OCI-LY1 (cell line): ENCODE results near the gene TOP1.

Experiments
- H2AFZ ChIP-seq: fragments of 200-600 bp; sonication (generic), shearing (Covaris generic); 2 replicates; pipeline ENCODE4 v1.6.0; 2014; ENCODE audit warnings: antibody characterized with exemption, mild to moderate bottlenecking, low read length
- H3F3A ChIP-seq: fragments of 200-600 bp; sonication (generic), shearing (Covaris generic); 2 replicates; pipeline ENCODE4 v1.6.0; 2014; ENCODE audit warnings: mild to moderate bottlenecking, antibody characterized with exemption, low read length, moderate library complexity; ENCODE audit not compliant: insufficient read depth
- H3K27ac ChIP-seq: fragments of 200-600 bp; sonication (generic); 2 replicates; pipeline ENCODE4 v1.5.1; 2014; ENCODE audit warnings: low read length, mixed run types, mild to moderate bottlenecking, low read depth; ENCODE audit not compliant: poor library complexity, severe bottlenecking
- H3K27me3 ChIP-seq: fragments of 200-600 bp; sonication (generic); 2 replicates; pipeline ENCODE4 v1.6.0; 2014; ENCODE audit warnings: antibody characterized with exemption, mild to moderate bottlenecking, low read length, moderate library complexity; ENCODE audit not compliant: insufficient read depth
- H3K36me3 ChIP-seq: fragments of 200-600 bp; sonication (generic); 2 replicates; pipeline ENCODE4 v1.6.1; 2014; ENCODE audit warnings: mild to moderate bottlenecking, antibody characterized with exemption, low read length, moderate library complexity, mixed read lengths; ENCODE audit not compliant: insufficient read depth
- H3K4me1 ChIP-seq: fragments of 200-600 bp; sonication (generic); 2 replicates; pipeline ENCODE4 v1.5.1; 2014; ENCODE audit warnings: mild to moderate bottlenecking, low read length, moderate library complexity; ENCODE audit not compliant: insufficient read depth, severe bottlenecking
- H3K4me2 ChIP-seq: fragments of 200-600 bp; sonication (generic), shearing (Covaris generic); 2 replicates; pipeline ENCODE4 v1.6.1; 2014; ENCODE audit warnings: low read length
- H3K4me3 ChIP-seq: fragments of 200-600 bp; sonication (generic); 2 replicates; pipeline ENCODE4 v1.5.1; 2014; ENCODE audit warnings: low read length, low read depth, mild to moderate bottlenecking, mixed read lengths; ENCODE audit not compliant: poor library complexity, severe bottlenecking
- H3K79me2 ChIP-seq: fragments of 200-600 bp; shearing (Covaris generic); 2 replicates; pipeline ENCODE4 v1.6.1; 2016; ENCODE audit warnings: mixed run types, low read length, mixed read lengths; ENCODE audit not compliant: insufficient read depth
- H3K9ac ChIP-seq: fragments of 200-600 bp; sonication (generic), shearing (Covaris generic); 2 replicates; pipeline ENCODE4 v1.6.1; 2014; ENCODE audit warnings: mild to moderate bottlenecking, low read length, mixed read lengths
- H3K9me2 ChIP-seq: fragments of 200-600 bp; sonication (generic), shearing (Covaris generic); 2 replicates; pipeline ENCODE4 v1.6.1; 2014; ENCODE audit warnings: low read depth, mild to moderate bottlenecking, low read length, mixed read lengths
- H3K9me3 ChIP-seq: fragments of 200-600 bp; shearing (Covaris generic); 2 replicates; pipeline ENCODE4 v1.6.1; 2014; ENCODE audit warnings: low read length, mixed read lengths
- H4K20me1 ChIP-seq: fragments of 200-600 bp; sonication (generic), shearing (Covaris generic); 2 replicates; pipeline ENCODE4 v1.6.0; 2016; ENCODE audit warnings: mild to moderate bottlenecking, low read length; ENCODE audit not compliant: insufficient read depth
- CTCF ChIP-seq: fragments of 200-600 bp; sonication (generic), shearing (Covaris generic); IDR thresholded peaks from 2 replicates; pipeline ENCODE4 v1.5.1; 2017; ENCODE audit warnings: mild to moderate bottlenecking, antibody characterized with exemption, low read length, moderate library complexity, mixed read lengths
- EZH2 ChIP-seq: fragments of 200-600 bp; sonication (generic), shearing (Covaris generic); IDR thresholded peaks from 2 replicates; pipeline ENCODE4 v1.8.0; 2017; ENCODE audit warnings: borderline replicate concordance, mixed run types, mild to moderate bottlenecking, antibody characterized with exemption, low read length, moderate library complexity, mixed read lengths

TOP1 gene

GRCh38 chr20:41166201-41167117 lies 137.8 kb downstream of the TOP1 start:
- Histone ChIP-seq H3K4me2 (no peak overlapping the region), H3K36me3 (peaks cover 87% of the 10 kb centered on the region), H3K79me2 (no peaks in the 10 kb centered on the region), H3K9ac (no peak overlapping the region), H3K9me2 (no peaks in the 10 kb centered on the region), H3K9me3 (no peaks in the 10 kb centered on the region), H4K20me1 (no peaks in the 10 kb centered on the region), H3F3A (no peaks in the 10 kb centered on the region), H3K4me3 (no peak overlapping the region), H3K27me3 (no peaks in the 10 kb centered on the region), H3K27ac (no peak overlapping the region), H2AFZ (no peak overlapping the region), H3K4me1 (no peaks in the 10 kb centered on the region)
- no peak for TF ChIP-seq EZH2
- TF ChIP-seq CTCF = no peak

GRCh38 chr20:41167118-41167470 lies 138.5 kb downstream of the TOP1 start:
- Histone ChIP-seq H4K20me1 (no peaks in the 10 kb centered on the region), H3K27ac (no peak overlapping the region), H3K9me2 (no peaks in the 10 kb centered on the region), H3K4me3 (no peak overlapping the region), H3K4me2 (no peak overlapping the region), H3K79me2 (no peaks in the 10 kb centered on the region), H3K27me3 (no peaks in the 10 kb centered on the region), H2AFZ (no peak overlapping the region), H3K4me1 (no peaks in the 10 kb centered on the region), H3F3A (no peaks in the 10 kb centered on the region), H3K9ac (no peak overlapping the region), H3K9me3 (no peaks in the 10 kb centered on the region), H3K36me3 (peaks cover 93% of the 10 kb centered on the region)
- TF ChIP-seq CTCF (no peak), EZH2 (no peak)

- no peak for TF ChIP-seq CTCF
- no peak for TF ChIP-seq EZH2
- Histone ChIP-seq H3K9ac (no peak overlapping the region), H3K4me1 (no peaks in the 10 kb centered on the region), H3K9me3 (no peaks in the 10 kb centered on the region), H4K20me1 (no peaks in the 10 kb centered on the region), H3K27me3 (no peaks in the 10 kb centered on the region), H3K4me3 (no peak overlapping the region), H3K4me2 (no peak overlapping the region), H3K36me3 (peaks cover 93% of the 10 kb centered on the region), H2AFZ (no peak overlapping the region), H3K9me2 (no peaks in the 10 kb centered on the region), H3F3A (no peaks in the 10 kb centered on the region), H3K79me2 (no peaks in the 10 kb centered on the region), H3K27ac (no peak overlapping the region)
Observed at GRCh38 chr20:41167481-41168253, 139.0 kb downstream of the TOP1 start.
